A673 (cell line): ENCODE data around the gene NSD2. TPM values are rescaled to one million over a fixed set of nuclear protein-coding genes. Genes with fewer than 3 reads are reported as not detected.

ENCODE experiments used
- BruUV-seq: library from RNA; stranded (reverse); fragments of 400-500 nt; replicated peaks from 2 replicates; lab custom pipeline; 2021; lab: Mats Ljungman, UMichigan
- CTCF ChIA-PET: fragments of 300-600 bp; sonication (Branson Sonifier 250); formaldehyde crosslinking; loops from one replicate; lab custom pipeline; 2022; ENCODE audit warnings: antibody characterized with exemption; lab: Charles Lee
- POLR2A ChIA-PET: fragments of 300-600 bp; sonication (Branson Sonifier 250); formaldehyde crosslinking; loops from one replicate; lab custom pipeline; 2022; ENCODE audit warnings: antibody characterized with exemption; ENCODE audit not compliant: low non-redundant PET; lab: Charles Lee
- DNase-seq: peaks from one replicate; pipeline ENCODE4 v3.0.0-alpha.2; 2015; ENCODE audit warnings: low spot score
- H3K27ac ChIP-seq: fragments of 200-600 bp; sonication (generic); 2 replicates; pipeline ENCODE4 v1.5.1; 2016; ENCODE audit warnings: mixed run types, low read depth, mild to moderate bottlenecking, mixed read lengths, antibody characterized with exemption, low read length; ENCODE audit not compliant: poor library complexity, severe bottlenecking
- H3K27me3 ChIP-seq: fragments of 200-600 bp; sonication (generic); replicated peaks from 2 replicates; pipeline ENCODE4 v1.6.1; 2017; ENCODE audit warnings: mixed run types, low read depth, mild to moderate bottlenecking, mixed read lengths, antibody characterized with exemption, low read length; ENCODE audit not compliant: insufficient read depth, poor library complexity
- H3K36me3 ChIP-seq: fragments of 200-600 bp; sonication (generic); 2 replicates; pipeline ENCODE4 v1.6.1; 2016; ENCODE audit warnings: mixed run types, mild to moderate bottlenecking, mixed read lengths, antibody characterized with exemption, low read length; ENCODE audit not compliant: insufficient read depth, poor library complexity, severe bottlenecking
- H3K4me1 ChIP-seq: fragments of 200-600 bp; sonication (generic); 2 replicates; pipeline ENCODE4 v1.6.1; 2017; ENCODE audit warnings: mixed run types, mild to moderate bottlenecking, mixed read lengths, antibody characterized with exemption, low read length; ENCODE audit not compliant: insufficient read depth, poor library complexity, severe bottlenecking
- H3K4me3 ChIP-seq: fragments of 200-600 bp; sonication (generic); 2 replicates; pipeline ENCODE4 v1.5.1; 2016; ENCODE audit warnings: low read depth, mixed run types, mild to moderate bottlenecking, mixed read lengths, low read length; ENCODE audit not compliant: poor library complexity, severe bottlenecking
- H3K9me3 ChIP-seq: fragments of 200-600 bp; sonication (generic); 2 replicates; pipeline ENCODE4 v1.6.1; 2016; ENCODE audit warnings: mixed run types, low read depth, mild to moderate bottlenecking, mixed read lengths, antibody characterized with exemption, low read length; ENCODE audit not compliant: poor library complexity, severe bottlenecking
- CTCF ChIP-seq: fragments of 300-800, 200-600 bp; sonication (generic); conservative IDR thresholded peaks from 2 replicates; pipeline ENCODE4 v1.5.1; 2017; ENCODE audit warnings: low read depth, mild to moderate bottlenecking, antibody characterized with exemption, low read length, moderate library complexity, mixed read lengths
- EZH2 ChIP-seq: fragments of 200-600 bp; sonication (generic); IDR thresholded peaks from 2 replicates; pipeline ENCODE4 v1.6.1; 2017; ENCODE audit warnings: borderline replicate concordance, low read depth, mild to moderate bottlenecking, mixed read lengths, antibody characterized with exemption, low read length; ENCODE audit not compliant: poor library complexity, severe bottlenecking
- intact Hi-C: fragments of 100-400 bp; cut with micrococcal nuclease; formaldehyde crosslinking; loops from one replicate; pipeline ENCODE4 v1.10.0; 2022; ENCODE audit not compliant: unreplicated experiment
- total RNA-seq: library from RNA; stranded (reverse); gene quantifications from 2 replicates; pipeline ENCODE4 v1.2.3, GENCODE V29; 2021

The NSD2 gene
- total RNA-seq, 1 experiment from 2014 or later: 227 TPM

- TF ChIP-seq EZH2 (no peak), CTCF (no peak)
- H3K4me1 ChIP-seq: no peaks in the 10 kb centered on the region
- no peaks in the 10 kb centered on the region for H3K27me3 ChIP-seq
- ChIA-PET CTCF (no interaction called here), POLR2A (no interaction called here)
- H3K27ac ChIP-seq: no peak overlapping the region
- peaks cover 72% of the 10 kb centered on the region for H3K36me3 ChIP-seq
- no peak overlapping the region for H3K4me3 ChIP-seq
- no peaks in the 10 kb centered on the region for H3K9me3 ChIP-seq
- DNase-seq: no peak
- no TSS peak for BruUV-seq
- intact Hi-C loops: no loop called here
These were observed 99.7 kb downstream of the NSD2 start for GRCh38 chr4:1970926-1971325.

- TF ChIP-seq CTCF (no peak), EZH2 (no peak)
- Histone ChIP-seq H3K27ac (no peak overlapping the region), H3K36me3 (peaks cover 77% of the 10 kb centered on the region), H3K9me3 (no peaks in the 10 kb centered on the region), H3K4me1 (no peaks in the 10 kb centered on the region), H3K4me3 (no peak overlapping the region), H3K27me3 (no peaks in the 10 kb centered on the region)
- ChIA-PET POLR2A (no interaction called here), CTCF (no interaction called here)
- intact Hi-C loops: no loop called here
- no TSS peak for BruUV-seq
- DNase-seq: no peak
These were observed 100.4 kb downstream of the NSD2 start for GRCh38 chr4:1971456-1972200.

GRCh38 chr4:1972414-1972813 is 101.2 kb downstream of the NSD2 start:
- peaks cover 84% of the 10 kb centered on the region for H3K36me3 ChIP-seq
- no peak for DNase-seq
- CTCF ChIA-PET: no interaction called here
- no TSS peak for BruUV-seq
- no peaks in the 10 kb centered on the region for H3K4me1 ChIP-seq
- no peak overlapping the region for H3K4me3 ChIP-seq
- H3K27ac ChIP-seq: no peak overlapping the region
- no peaks in the 10 kb centered on the region for H3K9me3 ChIP-seq
- POLR2A ChIA-PET: no interaction called here
- intact Hi-C loops: no loop called here
- TF ChIP-seq EZH2 (no peak), CTCF (no peak)
- H3K27me3 ChIP-seq: no peaks in the 10 kb centered on the region
